Measurements from ENCODE around the gene EFCAB6. TPM values are rescaled to one million over a fixed set of nuclear protein-coding genes. Genes with fewer than 3 reads are reported as not detected.

Gene EFCAB6
- total and polyA plus RNA-seq, 2 of the 4 experiments (the other 2 are of a cell fraction), result 0.44 to 1.1 TPM

DNA sequence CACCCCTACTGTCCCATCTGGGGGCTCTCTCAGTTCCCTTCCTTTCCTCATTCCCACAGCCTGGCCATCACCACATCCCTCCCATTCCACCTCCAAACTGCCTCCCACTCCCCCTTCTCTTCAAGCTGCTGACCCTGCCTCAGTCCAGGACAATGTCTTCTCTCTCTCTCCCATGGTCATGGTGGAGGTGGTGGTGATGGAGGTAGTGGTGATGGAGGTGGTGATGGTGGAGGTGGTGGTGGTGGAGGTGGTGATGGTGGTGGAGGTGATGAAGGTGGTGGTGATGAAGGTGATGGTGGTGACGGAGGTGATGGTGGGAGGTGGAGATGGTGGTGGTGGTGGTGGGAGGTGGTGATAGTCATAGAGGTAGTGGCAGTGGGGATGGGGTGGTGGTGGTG lies 313.2 kb downstream of the EFCAB6 start:
- no peak overlapping the region for H2AFZ ChIP-seq (replicated peaks; ENCODE audit: low read length, poor library complexity)
- no peak overlapping the region for H2BK20ac ChIP-seq (ENCODE audit: low read depth, low read length)
- H3K36me3 ChIP-seq (ENCODE audit: control insufficient read depth, insufficient read depth, low read length), result no peaks in the 10 kb centered on the region
- intact Hi-C loops (cut with micrococcal nuclease) (no loop called here), dilution Hi-C loops (cut with HindIII; ENCODE audit: low sequenced_read_pairs, unreplicated experiment) (no loop called here), in situ Hi-C loops (cut with MboI; ENCODE audit: low sequenced_read_pairs) (no loop called here)
- no peak overlapping the region for H4K8ac ChIP-seq (ENCODE audit: low read depth in 2 of 2, low read length in 2 of 2)
- H4K20me1 ChIP-seq (ENCODE audit: insufficient read depth, low read length), result no peaks in the 10 kb centered on the region
- H2BK5ac ChIP-seq (ENCODE audit: low read depth, low read length, poor library complexity, severe bottlenecking), result no peak overlapping the region
- H3K4me3 ChIP-seq (ENCODE audit: insufficient read depth, low read depth, low read length), result no peak overlapping the region
- ChIA-PET CTCF (no interaction called here), POLR2A (ENCODE audit: unreplicated experiment) (no interaction called here)
- H4K91ac ChIP-seq (ENCODE audit: insufficient read depth, low read depth, low read length), result no peak overlapping the region
- H2BK120ac ChIP-seq (ENCODE audit: low read depth, low read length), result no peak overlapping the region
- H3K9me1 ChIP-seq (ENCODE audit: insufficient read depth, low read length), result no peaks in the 10 kb centered on the region
- H2BK15ac ChIP-seq (ENCODE audit: low read depth, low read length), result no peak overlapping the region
- no peaks in the 10 kb centered on the region for H3K27me3 ChIP-seq (ENCODE audit: control insufficient read depth, insufficient read depth, low read length)
- no peak overlapping the region for H3K4me2 ChIP-seq (ENCODE audit: low read depth, low read length)
- no peak overlapping the region for H3K56ac ChIP-seq (ENCODE audit: extremely low read depth, insufficient read depth, low read length)
- H3K79me1 ChIP-seq (ENCODE audit: low read depth in 1 of 2, low read length in 2 of 2), result no peaks in the 10 kb centered on the region
- H3K14ac ChIP-seq (replicated peaks; ENCODE audit: low read depth, low read length), result no peak overlapping the region
- BruUV-seq (replicated peaks), result no TSS peak
- DNase-seq (no peak), ATAC-seq (ENCODE audit: low read depth) (no peak)
- no peak for TF ChIP-seq MXI1 (IDR thresholded peaks at IDR 0.05; ENCODE audit: borderline replicate concordance, low read depth, low read length)
- TF ChIP-seq CEBPB (IDR thresholded peaks at IDR 0.05; ENCODE audit: low read depth, low read length), result no peak
- no peak for TF ChIP-seq MAFK (IDR thresholded peaks at IDR 0.05; ENCODE audit: low read depth, low read length)
- TF ChIP-seq, protein P1, sequence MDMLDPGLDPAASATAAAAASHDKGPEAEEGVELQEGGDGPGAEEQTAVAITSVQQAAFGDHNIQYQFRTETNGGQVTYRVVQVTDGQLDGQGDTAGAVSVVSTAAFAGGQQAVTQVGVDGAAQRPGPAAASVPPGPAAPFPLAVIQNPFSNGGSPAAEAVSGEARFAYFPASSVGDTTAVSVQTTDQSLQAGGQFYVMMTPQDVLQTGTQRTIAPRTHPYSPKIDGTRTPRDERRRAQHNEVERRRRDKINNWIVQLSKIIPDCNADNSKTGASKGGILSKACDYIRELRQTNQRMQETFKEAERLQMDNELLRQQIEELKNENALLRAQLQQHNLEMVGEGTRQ (IDR thresholded peaks at IDR 0.05; ENCODE audit: low read depth, low read length), result no peak
- TF ChIP-seq NFE2L2 (IDR thresholded peaks at IDR 0.05; ENCODE audit: low read depth, low read length), result no peak
- no peak for TF ChIP-seq RCOR1 (IDR thresholded peaks at IDR 0.05; ENCODE audit: insufficient replicate concordance, low read length)
- TF ChIP-seq, protein P2, sequence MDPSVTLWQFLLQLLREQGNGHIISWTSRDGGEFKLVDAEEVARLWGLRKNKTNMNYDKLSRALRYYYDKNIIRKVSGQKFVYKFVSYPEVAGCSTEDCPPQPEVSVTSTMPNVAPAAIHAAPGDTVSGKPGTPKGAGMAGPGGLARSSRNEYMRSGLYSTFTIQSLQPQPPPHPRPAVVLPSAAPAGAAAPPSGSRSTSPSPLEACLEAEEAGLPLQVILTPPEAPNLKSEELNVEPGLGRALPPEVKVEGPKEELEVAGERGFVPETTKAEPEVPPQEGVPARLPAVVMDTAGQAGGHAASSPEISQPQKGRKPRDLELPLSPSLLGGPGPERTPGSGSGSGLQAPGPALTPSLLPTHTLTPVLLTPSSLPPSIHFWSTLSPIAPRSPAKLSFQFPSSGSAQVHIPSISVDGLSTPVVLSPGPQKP (IDR thresholded peaks at IDR 0.05; ENCODE audit: borderline replicate concordance, low read depth, low read length), result no peak
- no peak for TF ChIP-seq RFX5 (IDR thresholded peaks at IDR 0.05; ENCODE audit: low read depth, low read length)
- H3K27ac ChIP-seq (ENCODE audit: insufficient read depth, low read length), result no peak overlapping the region
- no peak overlapping the region for H4K5ac ChIP-seq (ENCODE audit: low read depth, low read length)
- H3K9me3 ChIP-seq (ENCODE audit: control insufficient read depth, insufficient read depth, low read length), result peaks cover 24% of the 10 kb centered on the region; the same call in 1 of the 2 replicates
- H3K9ac ChIP-seq (ENCODE audit: low read depth, low read length), result no peak overlapping the region
- H2AK5ac ChIP-seq (ENCODE audit: low read depth, low read length), result no peak overlapping the region
- H3K23ac ChIP-seq (ENCODE audit: low read depth, low read length), result no peak overlapping the region
- WGBS, 2 experiments (ENCODE audit: extremely low coverage in 2 of 2, insufficient read length in 1 of 2), result 60% methylated on average over 1 of the region's 1 CpG; no CpG with 5 or more reads in 1 of the 2 experiments
- no peak overlapping the region for H3K4ac ChIP-seq (ENCODE audit: low read depth, low read length)
- no peak overlapping the region for H2AK9ac ChIP-seq (replicated peaks; ENCODE audit: low read depth, low read length, poor library complexity)
- H3K4me1 ChIP-seq (ENCODE audit: control insufficient read depth, insufficient read depth, low read length), result no peaks in the 10 kb centered on the region
- no peak overlapping the region for H3K18ac ChIP-seq (ENCODE audit: low read depth, low read length)
